GM12864 (cell line): ENCODE measurements around the gene PRR36.

Experiments used
- DNase-seq: peaks from one replicate; pipeline ENCODE4 v3.0.0-alpha.2; 2011; ENCODE audit warnings: low read depth
- H3K4me3 ChIP-seq: 2 replicates; pipeline ENCODE4 v1.5.1; 2011; ENCODE audit warnings: mild to moderate bottlenecking, low read depth, low read length, control low read depth
- CTCF ChIP-seq: IDR thresholded peaks from 2 replicates; pipeline ENCODE4 v1.5.1; 2011; ENCODE audit warnings: low read depth, mild to moderate bottlenecking, moderate library complexity, low read length, control low read depth, inconsistent platforms; ENCODE audit errors: missing control alignments

PRR36 gene

GRCh38 chr19:7916103-7916954 is 42.1 kb upstream of the PRR36 start:
- peak; percentile 5 for TF ChIP-seq CTCF
- DNase-seq: no peak
- H3K4me3 ChIP-seq: peak overlapping the region; percentile 29

- peak overlapping the region; percentile 29; the same call in 1 of the 2 replicates for H3K4me3 ChIP-seq
Observed at GRCh38 chr19:7915250-7916102, 41.3 kb upstream of the PRR36 start.

GRCh38 chr19:7914598-7915045 is 40.4 kb upstream of the PRR36 start, which contains the start of gene TGFBR3L:
Gene TGFBR3L, plus strand, starts transcription at chr19:7914830.
- no peak for TF ChIP-seq CTCF
- H3K4me3 ChIP-seq: no peak within 1 kb of the TSS

More at GRCh38 chr19:7915250-7916102, 41.3 kb upstream of the PRR36 start:
- no peak for DNase-seq
- no peak for TF ChIP-seq CTCF

GRCh38 chr19:7914099-7914498 is 39.9 kb upstream of the PRR36 start:
- no peak for DNase-seq
- TF ChIP-seq CTCF: no peak

More at GRCh38 chr19:7914598-7915045, 40.4 kb upstream of the PRR36 start, which contains the start of gene TGFBR3L:
- no peak for DNase-seq

GRCh38 chr19:7913652-7914051 is 39.5 kb upstream of the PRR36 start:
- H3K4me3 ChIP-seq: no peak overlapping the region
- DNase-seq: no peak
- TF ChIP-seq CTCF: no peak

More at GRCh38 chr19:7914099-7914498, 39.9 kb upstream of the PRR36 start:
- no peak overlapping the region for H3K4me3 ChIP-seq

- TF ChIP-seq CTCF: no peak
- H3K4me3 ChIP-seq: no peak overlapping the region
- DNase-seq: no peak
Observed at GRCh38 chr19:7912697-7913564, 38.7 kb upstream of the PRR36 start.
